Fibroblast of lung (primary cell): ENCODE measurements around the gene RTN1. TPM values are rescaled to one million over a fixed set of nuclear protein-coding genes. Genes with fewer than 3 reads are reported as not detected.

Experiments used
- DNase-seq, 2 donors: peaks; one replicate each; pipeline versions ENCODE4 v3.0.0 to v3.0.0-alpha.2; 2010; ENCODE audit warnings: low read depth in 2 of 2
- H2AFZ ChIP-seq: 2 replicates; pipeline ENCODE4 v1.5.1; 2012; ENCODE audit warnings: low read length, control low read depth, inconsistent platforms
- H3K27ac ChIP-seq: 2 replicates; pipeline ENCODE4 v1.5.1; 2011; ENCODE audit warnings: low read length, control low read depth; ENCODE audit not compliant: insufficient read depth
- H3K27me3 ChIP-seq: 2 replicates; pipeline ENCODE4 v1.5.1; 2011; ENCODE audit warnings: mild to moderate bottlenecking, low read length; ENCODE audit not compliant: control insufficient read depth, insufficient read depth
- H3K36me3 ChIP-seq: 2 replicates; pipeline ENCODE4 v1.5.1; 2011; ENCODE audit warnings: low read length; ENCODE audit not compliant: control insufficient read depth, insufficient read depth
- H3K4me1 ChIP-seq: 2 replicates; pipeline ENCODE4 v1.5.1; 2011; ENCODE audit warnings: low read length; ENCODE audit not compliant: control insufficient read depth, insufficient read depth; ENCODE audit errors: extremely low read depth
- H3K4me2 ChIP-seq: 2 replicates; pipeline ENCODE4 v1.5.1; 2011; ENCODE audit warnings: low read length, control low read depth; ENCODE audit not compliant: insufficient read depth; ENCODE audit errors: extremely low read depth
- H3K4me3 ChIP-seq, 4 experiments: fragments of 200-600 bp in 1 of 4; sonication (generic) in 1 of 4; replicated peaks in 1 of 4; 2 replicates each; pipeline ENCODE4 v1.5.1; 2011 to 2016; ENCODE audit warnings: low read length in 4 of 4, low read depth in 3 of 4, mild to moderate bottlenecking in 3 of 4, control low read depth in 2 of 4, inconsistent platforms in 1 of 4, mixed read lengths in 1 of 4; ENCODE audit not compliant: insufficient read depth in 1 of 4; ENCODE audit errors: control extremely low read depth in 1 of 4
- H3K79me2 ChIP-seq: 2 replicates; pipeline ENCODE4 v1.5.1; 2012; ENCODE audit warnings: mild to moderate bottlenecking, low read length, inconsistent platforms; ENCODE audit not compliant: control insufficient read depth, insufficient read depth
- H3K9ac ChIP-seq: 2 replicates; pipeline ENCODE4 v1.5.1; 2011; ENCODE audit warnings: mild to moderate bottlenecking, low read length, control low read depth; ENCODE audit not compliant: insufficient read depth
- H3K9me3 ChIP-seq: 2 replicates; pipeline ENCODE4 v1.5.1; 2012; ENCODE audit warnings: low read depth, low read length; ENCODE audit not compliant: control insufficient read depth, insufficient read depth
- H4K20me1 ChIP-seq: 2 replicates; pipeline ENCODE4 v1.5.1; 2011; ENCODE audit warnings: low read length; ENCODE audit not compliant: control insufficient read depth, insufficient read depth; ENCODE audit errors: extremely low read depth
- EZH2 ChIP-seq: IDR thresholded peaks from 2 replicates; pipeline ENCODE4 v1.5.1; 2012; ENCODE audit warnings: low read length, control low read depth, mild to moderate bottlenecking; ENCODE audit errors: missing control alignments
- polyA plus RNA-seq, 2 donors: library from polyadenylated mRNA; depleted of rRNA in 1 of 2; stranded (reverse) in 1 of 2; unstranded in 1 of 2; fragments of >200 nt; gene quantifications; 2 replicates each; pipeline ENCODE4 v1.2.1, GENCODE V29; 2011 to 2012; ENCODE audit warnings: missing spikeins in 1 of 2
- total RNA-seq: library from RNA; depleted of rRNA; stranded (reverse); fragments of >200 nt; gene quantifications from 2 replicates; pipeline ENCODE4 v1.2.1, GENCODE V29; 2014
- TF ChIP-seq, protein P1 (sequence below), 2 donors: IDR thresholded peaks in 1 of 2; conservative IDR thresholded peaks in 1 of 2; 1 replicate in 1 of 2; 2 replicates in 1 of 2; pipeline ENCODE4 v1.5.1; 2011 to 2012; ENCODE audit warnings: low read length in 2 of 2, control low read depth in 1 of 2, inconsistent platforms in 1 of 2, low read depth in 1 of 2, mild to moderate bottlenecking in 1 of 2

The RTN1 gene
- total and polyA plus RNA-seq, 2 donors (not counting 1 experiment from before 2014, with no cell fraction given) = 0.17 to 0.92 TPM

DNA sequence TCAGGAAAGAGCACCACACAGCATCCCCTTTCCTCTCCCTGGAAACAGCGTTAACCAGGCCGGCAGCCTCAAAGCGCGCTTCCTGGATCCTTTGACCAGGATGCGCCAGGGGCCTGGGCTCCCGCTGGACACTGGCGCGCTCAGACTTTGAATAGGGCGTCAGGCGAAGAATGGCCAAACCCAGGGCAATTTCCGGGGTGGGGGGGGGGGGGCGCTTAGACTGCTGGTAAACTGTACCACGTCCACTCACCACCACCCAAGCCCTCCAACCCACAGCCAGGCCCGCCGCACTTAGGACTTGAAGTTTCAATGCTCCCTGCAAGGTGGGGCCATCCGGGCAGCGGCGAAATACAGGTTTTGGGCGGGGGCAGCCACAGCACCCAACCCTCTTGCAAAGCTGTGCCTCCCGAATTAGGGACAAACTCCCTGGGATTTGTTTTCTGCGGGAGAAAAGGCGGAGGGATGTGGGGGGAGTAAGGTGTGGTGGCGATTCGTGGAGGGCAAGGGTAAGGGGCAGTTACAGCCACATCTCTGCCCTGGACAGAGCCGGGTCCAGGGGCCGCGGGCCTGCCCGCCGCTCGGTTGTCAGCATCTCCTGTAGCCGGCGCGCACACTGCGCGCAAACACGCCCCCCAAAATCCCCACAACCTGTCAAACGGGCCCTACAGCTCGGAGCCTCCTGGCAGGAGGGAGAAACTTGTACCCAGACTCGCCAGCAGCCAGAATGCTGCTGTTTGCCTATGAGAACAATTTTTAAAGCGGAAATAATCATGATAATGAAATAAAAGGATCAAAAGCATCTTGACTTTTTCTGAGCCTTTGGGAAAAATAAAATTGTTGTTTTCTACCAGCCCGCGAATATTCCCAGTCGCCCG, 958 bp downstream of the RTN1 start:
- H3K79me2 ChIP-seq = no peaks in the 10 kb centered on the region
- no peak overlapping the region for H3K9ac ChIP-seq
- no peak overlapping the region for H3K27ac ChIP-seq
- peak overlapping the region in 2 of 4 experiments; percentile 8 to 57 for H3K4me3 ChIP-seq
- H4K20me1 ChIP-seq = no peaks in the 10 kb centered on the region
- H3K4me1 ChIP-seq = no peaks in the 10 kb centered on the region
- peaks cover 7% of the 10 kb centered on the region for H3K27me3 ChIP-seq
- no peaks in the 10 kb centered on the region for H3K36me3 ChIP-seq
- DNase-seq = no peak
- TF ChIP-seq, protein P1, sequence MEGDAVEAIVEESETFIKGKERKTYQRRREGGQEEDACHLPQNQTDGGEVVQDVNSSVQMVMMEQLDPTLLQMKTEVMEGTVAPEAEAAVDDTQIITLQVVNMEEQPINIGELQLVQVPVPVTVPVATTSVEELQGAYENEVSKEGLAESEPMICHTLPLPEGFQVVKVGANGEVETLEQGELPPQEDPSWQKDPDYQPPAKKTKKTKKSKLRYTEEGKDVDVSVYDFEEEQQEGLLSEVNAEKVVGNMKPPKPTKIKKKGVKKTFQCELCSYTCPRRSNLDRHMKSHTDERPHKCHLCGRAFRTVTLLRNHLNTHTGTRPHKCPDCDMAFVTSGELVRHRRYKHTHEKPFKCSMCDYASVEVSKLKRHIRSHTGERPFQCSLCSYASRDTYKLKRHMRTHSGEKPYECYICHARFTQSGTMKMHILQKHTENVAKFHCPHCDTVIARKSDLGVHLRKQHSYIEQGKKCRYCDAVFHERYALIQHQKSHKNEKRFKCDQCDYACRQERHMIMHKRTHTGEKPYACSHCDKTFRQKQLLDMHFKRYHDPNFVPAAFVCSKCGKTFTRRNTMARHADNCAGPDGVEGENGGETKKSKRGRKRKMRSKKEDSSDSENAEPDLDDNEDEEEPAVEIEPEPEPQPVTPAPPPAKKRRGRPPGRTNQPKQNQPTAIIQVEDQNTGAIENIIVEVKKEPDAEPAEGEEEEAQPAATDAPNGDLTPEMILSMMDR (conservative IDR thresholded peaks at IDR 0.05 in 1 of 2, IDR thresholded peaks at IDR 0.05 in 1 of 2; ENCODE audit: low read depth in 1 of 2, low read length in 2 of 2) = no peak
- TF ChIP-seq EZH2 = peak; percentile 39
- H2AFZ ChIP-seq = no peak overlapping the region
- no peaks in the 10 kb centered on the region for H3K9me3 ChIP-seq
- H3K4me2 ChIP-seq = peak overlapping the region; percentile 25

DNA sequence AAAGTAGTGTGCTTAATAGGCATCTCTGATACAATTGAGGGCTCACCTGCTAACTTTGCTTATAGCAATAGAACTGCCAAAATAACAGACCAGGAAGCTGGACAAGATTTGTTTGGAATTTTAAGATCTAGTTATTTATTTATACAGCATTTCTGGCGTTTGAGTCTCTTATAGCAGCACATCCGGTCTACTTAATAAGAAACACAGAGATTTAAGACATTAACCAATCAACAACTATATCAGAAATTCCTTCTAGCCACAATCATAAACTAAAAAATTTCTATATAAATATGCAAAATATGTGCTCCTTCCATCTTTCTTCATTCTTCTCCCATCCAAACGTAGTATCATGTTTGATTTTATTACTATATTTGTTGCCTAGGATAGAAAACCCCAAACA, 2.6 kb downstream of the RTN1 start:
- no peak for DNase-seq
- no peak overlapping the region for H2AFZ ChIP-seq
- TF ChIP-seq, protein P1 (conservative IDR thresholded peaks at IDR 0.05 in 1 of 2, IDR thresholded peaks at IDR 0.05 in 1 of 2; ENCODE audit: low read depth in 1 of 2, low read length in 2 of 2) = no peak
- no peak for TF ChIP-seq EZH2

DNA sequence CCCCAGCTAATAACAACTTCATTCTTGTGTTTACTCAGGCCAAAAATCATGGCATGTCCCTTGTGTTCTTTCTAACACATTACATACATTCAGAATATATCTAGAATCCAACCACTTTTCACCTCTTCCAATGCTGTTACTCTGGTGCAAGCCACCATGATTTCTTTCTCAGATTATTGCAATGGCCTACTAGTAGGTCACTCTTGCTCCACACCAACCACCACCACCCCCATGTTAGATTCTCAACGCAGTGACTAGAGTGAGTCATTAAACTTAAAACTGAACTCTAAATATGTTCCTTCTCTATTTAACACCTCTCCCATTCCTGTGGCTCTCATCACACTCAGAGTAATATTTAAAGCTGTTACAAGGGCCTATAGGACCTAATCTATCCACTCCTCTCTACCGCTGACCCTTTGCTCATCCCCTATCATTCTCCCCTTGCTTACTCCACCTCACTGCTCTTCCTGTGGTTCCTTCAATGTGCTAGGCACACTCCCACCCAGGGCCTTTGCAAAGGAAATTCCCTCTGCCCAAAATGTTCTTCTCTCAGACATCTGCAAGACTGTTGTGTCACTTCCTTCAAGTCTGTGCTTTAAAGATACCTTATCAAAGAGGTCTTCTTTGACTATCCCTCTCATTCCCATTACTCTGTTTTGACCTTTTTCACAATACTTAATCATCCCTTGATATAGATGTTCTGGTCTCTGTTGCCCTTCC, 6.6 kb downstream of the RTN1 start:
- Histone ChIP-seq H2AFZ (no peak overlapping the region), H3K27ac (no peak overlapping the region), H3K4me3 (no peak overlapping the region), H3K36me3 (no peaks in the 10 kb centered on the region), H3K9me3 (no peaks in the 10 kb centered on the region), H3K79me2 (no peaks in the 10 kb centered on the region), H3K4me1 (no peaks in the 10 kb centered on the region), H3K4me2 (no peak overlapping the region), H4K20me1 (no peaks in the 10 kb centered on the region), H3K27me3 (no peaks in the 10 kb centered on the region), H3K9ac (no peak overlapping the region)
- TF ChIP-seq, protein P1 (conservative IDR thresholded peaks at IDR 0.05 in 1 of 2, IDR thresholded peaks at IDR 0.05 in 1 of 2; ENCODE audit: low read depth in 1 of 2, low read length in 2 of 2) = no peak
- no peak for TF ChIP-seq EZH2
- DNase-seq = no peak

More for the DNA sequence above, 2.6 kb downstream of the RTN1 start:
- H3K4me2 ChIP-seq = no peak overlapping the region
- no peak overlapping the region for H3K4me3 ChIP-seq
- H3K4me1 ChIP-seq = no peaks in the 10 kb centered on the region
- no peaks in the 10 kb centered on the region for H3K36me3 ChIP-seq
- H3K9ac ChIP-seq = no peak overlapping the region
- no peaks in the 10 kb centered on the region for H3K9me3 ChIP-seq
- no peaks in the 10 kb centered on the region for H3K79me2 ChIP-seq
- H3K27ac ChIP-seq = no peak overlapping the region
- H4K20me1 ChIP-seq = no peaks in the 10 kb centered on the region
- H3K27me3 ChIP-seq = peaks cover 7% of the 10 kb centered on the region
